Anterior cingulate cortex (tissue), 58 donors: ENCODE data around the gene MCOLN3.
"Not testable (repeated sequence)": the region's sequence is repeated elsewhere in the genome, so short reads cannot be mapped to it uniquely, and the experiment has no call there.

Source experiments
- DNase-seq, 58 donors: peaks; one replicate each; lab custom pipeline; 2025; lab: John Stamatoyannopoulos, UW

The MCOLN3 gene

GRCh38 chr1:84995484-84996334 lies 52.6 kb downstream of the MCOLN3 start:
- no peak for DNase-seq

GRCh38 chr1:84991097-84991920 lies 57.0 kb downstream of the MCOLN3 start:
- DNase-seq, result no peak

GRCh38 chr1:84988588-84988987 lies 59.7 kb downstream of the MCOLN3 start:
- DNase-seq, result no peak

- DNase-seq, result not testable (repeated sequence)
These were observed 61.7 kb downstream of the MCOLN3 start for GRCh38 chr1:84986561-84986960.

- DNase-seq, result no peak
These were observed 62.9 kb downstream of the MCOLN3 start for GRCh38 chr1:84985365-84985764.

- no peak for DNase-seq
These were observed 65.9 kb downstream of the MCOLN3 start for GRCh38 chr1:84982395-84982794.

- no peak for DNase-seq
These were observed 73.3 kb downstream of the MCOLN3 start for GRCh38 chr1:84975035-84975434.

GRCh38 chr1:84973498-84974334 lies 74.6 kb downstream of the MCOLN3 start:
- DNase-seq, result no peak

- no peak for DNase-seq
These were observed 75.8 kb downstream of the MCOLN3 start for GRCh38 chr1:84972377-84972987.

- DNase-seq, result no peak
These were observed 76.3 kb downstream of the MCOLN3 start for GRCh38 chr1:84971957-84972356.

- DNase-seq, result no peak
These were observed 78.6 kb downstream of the MCOLN3 start for GRCh38 chr1:84969489-84970250.

GRCh38 chr1:84968865-84969264 lies 79.4 kb downstream of the MCOLN3 start:
- DNase-seq, result no peak

GRCh38 chr1:84968101-84968500 lies 80.2 kb downstream of the MCOLN3 start:
- no peak for DNase-seq
